MM.1S (cell line): ENCODE measurements around the gene APPBP2.

Source experiments
- EZH2 ChIP-seq: fragments of 300-600 bp; sonication (generic); optimal IDR thresholded peaks from 2 replicates; pipeline ENCODE3; 2017; ENCODE audit warnings: low read depth, mild to moderate bottlenecking, antibody characterized with exemption, low read length, mixed read lengths
- TF ChIP-seq, protein P1 (sequence below): fragments of 300-600 bp; sonication (generic); IDR thresholded peaks from 2 replicates; pipeline ENCODE4 v1.5.1; 2016; ENCODE audit warnings: antibody characterized with exemption, low read length, mixed read lengths

DNA sequence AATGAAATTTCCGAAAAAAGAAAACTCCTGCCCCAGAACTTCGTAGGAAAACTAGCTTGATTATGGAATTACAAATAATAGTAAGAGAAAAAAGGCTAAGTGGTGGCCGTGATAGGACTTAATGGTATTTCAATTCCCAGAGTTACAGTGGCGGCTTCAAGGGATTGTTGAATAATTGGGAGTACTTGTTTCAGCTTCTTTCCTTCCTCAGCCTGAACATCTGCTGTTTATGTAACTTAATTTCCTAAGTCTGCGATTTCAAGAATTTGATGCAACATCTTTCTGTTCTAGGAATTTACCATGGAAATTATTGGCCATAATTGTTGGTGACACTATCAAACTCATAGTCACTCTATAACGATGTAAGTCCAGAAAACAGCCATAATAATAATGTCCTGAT is 684 bp upstream of the APPBP2 start:
- no peak for TF ChIP-seq EZH2
- TF ChIP-seq, protein P1, sequence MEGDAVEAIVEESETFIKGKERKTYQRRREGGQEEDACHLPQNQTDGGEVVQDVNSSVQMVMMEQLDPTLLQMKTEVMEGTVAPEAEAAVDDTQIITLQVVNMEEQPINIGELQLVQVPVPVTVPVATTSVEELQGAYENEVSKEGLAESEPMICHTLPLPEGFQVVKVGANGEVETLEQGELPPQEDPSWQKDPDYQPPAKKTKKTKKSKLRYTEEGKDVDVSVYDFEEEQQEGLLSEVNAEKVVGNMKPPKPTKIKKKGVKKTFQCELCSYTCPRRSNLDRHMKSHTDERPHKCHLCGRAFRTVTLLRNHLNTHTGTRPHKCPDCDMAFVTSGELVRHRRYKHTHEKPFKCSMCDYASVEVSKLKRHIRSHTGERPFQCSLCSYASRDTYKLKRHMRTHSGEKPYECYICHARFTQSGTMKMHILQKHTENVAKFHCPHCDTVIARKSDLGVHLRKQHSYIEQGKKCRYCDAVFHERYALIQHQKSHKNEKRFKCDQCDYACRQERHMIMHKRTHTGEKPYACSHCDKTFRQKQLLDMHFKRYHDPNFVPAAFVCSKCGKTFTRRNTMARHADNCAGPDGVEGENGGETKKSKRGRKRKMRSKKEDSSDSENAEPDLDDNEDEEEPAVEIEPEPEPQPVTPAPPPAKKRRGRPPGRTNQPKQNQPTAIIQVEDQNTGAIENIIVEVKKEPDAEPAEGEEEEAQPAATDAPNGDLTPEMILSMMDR = no peak
